Thoracic aorta (tissue), 2 donors: ENCODE data around the gene GALNT7. TPM values are rescaled to one million over a fixed set of nuclear protein-coding genes. Genes with fewer than 3 reads are reported as not detected.

Source experiments
- ATAC-seq: fragments of 150-250 bp; one replicate; pipeline ENCODE4 v1.8.0; 2017; ENCODE audit warnings: low read depth; ENCODE audit not compliant: insufficient number of reproducible peaks, low FRiP score
- DNase-seq: peaks from one replicate; pipeline ENCODE4 v3.0.0-alpha.2; 2020; ENCODE audit warnings: low spot score
- H3K27ac ChIP-seq, 2 donors: fragments of 200-600 bp; sonication (generic); 1 replicate in 1 of 2; 2 replicates in 1 of 2; pipeline ENCODE4 v1.5.1; 2016; ENCODE audit warnings: mild to moderate bottlenecking in 2 of 2, moderate library complexity in 2 of 2
- H3K27me3 ChIP-seq: fragments of 200-600 bp; sonication (generic); replicated peaks from 2 replicates; pipeline ENCODE4 v1.6.0; 2016; ENCODE audit warnings: mild to moderate bottlenecking; ENCODE audit not compliant: insufficient read depth
- H3K36me3 ChIP-seq: fragments of 200-600 bp; sonication (generic); one replicate; pipeline ENCODE4 v1.5.1; 2016
- H3K4me1 ChIP-seq, 2 donors: fragments of 200-600 bp; sonication (generic); 1 replicate in 1 of 2; 2 replicates in 1 of 2; pipeline versions ENCODE4 v1.5.1 to v1.6.0; 2016; ENCODE audit warnings: low read depth in 2 of 2, mild to moderate bottlenecking in 1 of 2; ENCODE audit not compliant: control insufficient read depth in 1 of 2
- H3K4me3 ChIP-seq: fragments of 200-600 bp; sonication (generic); 2 replicates; pipeline ENCODE4 v1.5.1; 2016; ENCODE audit warnings: mild to moderate bottlenecking
- H3K9me3 ChIP-seq: fragments of 200-600 bp; sonication (generic); 2 replicates; pipeline ENCODE4 v1.5.1; 2016
- total RNA-seq, 2 donors: library from RNA; depleted of rRNA; stranded (reverse); fragments of >200 nt; gene quantifications; one replicate each; pipeline versions ENCODE4 v1.1.0 to v1.2.3, GENCODE V29; 2016
- TF ChIP-seq, protein P1 (sequence below): fragments of 200-600 bp; sonication (generic); IDR thresholded peaks from one replicate; pipeline ENCODE4 v1.5.1; 2019; ENCODE audit warnings: antibody characterized with exemption

GALNT7 gene
- total RNA-seq, 2 donors from 2014 or later, result 12.7 to 23.1 TPM

DNA sequence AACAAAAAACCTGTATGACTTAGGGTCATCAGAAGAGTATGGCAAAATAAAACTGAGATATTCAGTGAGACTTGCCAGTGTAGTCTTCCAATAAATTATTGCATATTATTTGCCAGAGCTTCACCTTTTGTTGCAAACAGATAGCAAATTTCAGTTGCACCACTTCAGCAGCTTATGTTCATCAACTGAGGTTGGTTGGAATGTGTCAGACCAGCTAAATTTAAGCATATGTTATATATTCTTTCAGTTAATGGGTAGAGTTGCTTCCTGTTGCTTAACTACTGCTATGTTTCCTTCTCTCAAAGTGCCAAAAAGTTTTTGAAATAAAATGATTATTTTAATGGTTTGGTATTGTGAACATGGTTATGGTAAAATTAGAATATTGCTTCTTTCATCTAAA, 61.5 kb downstream of the GALNT7 start:
- Histone ChIP-seq H3K27me3 (no peaks in the 10 kb centered on the region), H3K4me1 (peaks cover 0 to 6% of the 10 kb centered on the region in 2 donors), H3K4me3 (no peak overlapping the region), H3K36me3 (no peaks in the 10 kb centered on the region), H3K9me3 (no peaks in the 10 kb centered on the region), H3K27ac (no peak overlapping the region)
- ATAC-seq (no peak), DNase-seq (no peak)
- TF ChIP-seq, protein P1, sequence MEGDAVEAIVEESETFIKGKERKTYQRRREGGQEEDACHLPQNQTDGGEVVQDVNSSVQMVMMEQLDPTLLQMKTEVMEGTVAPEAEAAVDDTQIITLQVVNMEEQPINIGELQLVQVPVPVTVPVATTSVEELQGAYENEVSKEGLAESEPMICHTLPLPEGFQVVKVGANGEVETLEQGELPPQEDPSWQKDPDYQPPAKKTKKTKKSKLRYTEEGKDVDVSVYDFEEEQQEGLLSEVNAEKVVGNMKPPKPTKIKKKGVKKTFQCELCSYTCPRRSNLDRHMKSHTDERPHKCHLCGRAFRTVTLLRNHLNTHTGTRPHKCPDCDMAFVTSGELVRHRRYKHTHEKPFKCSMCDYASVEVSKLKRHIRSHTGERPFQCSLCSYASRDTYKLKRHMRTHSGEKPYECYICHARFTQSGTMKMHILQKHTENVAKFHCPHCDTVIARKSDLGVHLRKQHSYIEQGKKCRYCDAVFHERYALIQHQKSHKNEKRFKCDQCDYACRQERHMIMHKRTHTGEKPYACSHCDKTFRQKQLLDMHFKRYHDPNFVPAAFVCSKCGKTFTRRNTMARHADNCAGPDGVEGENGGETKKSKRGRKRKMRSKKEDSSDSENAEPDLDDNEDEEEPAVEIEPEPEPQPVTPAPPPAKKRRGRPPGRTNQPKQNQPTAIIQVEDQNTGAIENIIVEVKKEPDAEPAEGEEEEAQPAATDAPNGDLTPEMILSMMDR, result no peak

DNA sequence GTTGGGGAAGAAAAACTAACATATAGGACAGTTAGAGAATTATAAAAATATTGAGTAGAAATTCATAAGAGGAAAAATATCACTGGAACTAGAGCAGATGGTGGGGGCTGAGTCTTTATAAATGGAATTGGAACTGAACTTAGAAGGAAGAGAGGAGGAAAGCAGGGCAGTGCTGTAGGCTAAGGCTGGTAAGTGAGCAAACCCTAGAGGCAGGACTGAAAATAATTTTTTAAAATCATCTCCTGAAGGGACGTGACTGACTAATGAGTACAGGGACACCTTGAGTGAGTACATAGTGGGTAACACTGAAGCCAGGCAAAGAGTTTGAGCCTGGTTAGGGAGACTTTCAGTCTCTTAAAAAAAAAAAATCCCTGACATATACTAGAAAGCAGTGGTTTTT, 63.3 kb downstream of the GALNT7 start:
- Histone ChIP-seq H3K4me3 (no peak overlapping the region), H3K4me1 (peaks cover 0 to 17% of the 10 kb centered on the region in 2 donors), H3K27ac (no peak overlapping the region), H3K36me3 (no peaks in the 10 kb centered on the region), H3K9me3 (no peaks in the 10 kb centered on the region), H3K27me3 (no peaks in the 10 kb centered on the region)
- no peak for ATAC-seq
- TF ChIP-seq, protein P1, result no peak
- no peak for DNase-seq

DNA sequence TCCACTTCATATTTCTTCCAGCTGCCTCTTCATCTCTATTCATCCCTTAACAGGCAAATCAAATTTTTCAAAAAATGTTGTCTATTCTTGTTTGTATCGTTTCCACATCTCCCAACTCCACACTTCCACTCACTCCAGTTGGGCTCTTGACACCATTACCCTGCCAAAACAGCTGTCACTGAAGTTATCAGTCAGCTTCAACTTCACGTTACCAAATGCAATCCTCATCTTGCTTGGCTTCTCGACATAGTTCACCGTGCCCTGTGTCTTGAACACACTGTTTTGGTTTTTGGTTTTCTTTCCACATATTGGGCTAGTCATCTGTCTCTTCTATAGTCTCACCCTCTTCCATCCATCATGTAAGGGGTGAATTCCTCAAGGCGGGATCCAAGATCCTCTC, 65.2 kb downstream of the GALNT7 start:
- H3K4me1 ChIP-seq, result peaks cover 0 to 21% of the 10 kb centered on the region in 2 donors
- H3K27me3 ChIP-seq, result no peaks in the 10 kb centered on the region
- DNase-seq (no peak), ATAC-seq (no peak)
- TF ChIP-seq, protein P1, result no peak
- no peaks in the 10 kb centered on the region for H3K9me3 ChIP-seq
- no peak overlapping the region for H3K4me3 ChIP-seq
- H3K36me3 ChIP-seq, result no peaks in the 10 kb centered on the region
- H3K27ac ChIP-seq, result no peak overlapping the region

DNA sequence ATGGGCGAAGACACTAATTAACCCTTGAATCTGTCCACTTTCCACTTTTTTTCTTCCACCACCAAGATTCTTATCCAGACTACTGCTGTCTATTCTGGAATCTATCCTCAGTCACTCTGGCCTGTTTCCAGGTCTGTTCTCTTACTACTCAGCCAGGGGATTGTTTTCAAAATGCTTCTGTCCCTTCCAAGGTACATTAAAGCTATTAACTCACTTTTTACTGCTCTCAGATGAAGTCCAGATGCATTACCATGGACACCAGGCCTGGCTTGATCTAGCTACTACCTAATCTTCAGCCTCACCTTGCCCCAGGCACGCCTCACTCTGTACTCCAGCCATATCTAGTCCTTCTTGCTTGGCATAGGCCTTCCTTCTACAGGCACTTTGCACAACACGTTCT, 66.4 kb downstream of the GALNT7 start:
- no peaks in the 10 kb centered on the region for H3K36me3 ChIP-seq
- no peak overlapping the region for H3K4me3 ChIP-seq
- TF ChIP-seq, protein P1, result no peak
- ATAC-seq (no peak), DNase-seq (no peak)
- H3K9me3 ChIP-seq, result no peaks in the 10 kb centered on the region
- H3K27ac ChIP-seq, result no peak overlapping the region
- no peaks in the 10 kb centered on the region for H3K27me3 ChIP-seq
- peaks cover 0 to 21% of the 10 kb centered on the region in 2 donors for H3K4me1 ChIP-seq

DNA sequence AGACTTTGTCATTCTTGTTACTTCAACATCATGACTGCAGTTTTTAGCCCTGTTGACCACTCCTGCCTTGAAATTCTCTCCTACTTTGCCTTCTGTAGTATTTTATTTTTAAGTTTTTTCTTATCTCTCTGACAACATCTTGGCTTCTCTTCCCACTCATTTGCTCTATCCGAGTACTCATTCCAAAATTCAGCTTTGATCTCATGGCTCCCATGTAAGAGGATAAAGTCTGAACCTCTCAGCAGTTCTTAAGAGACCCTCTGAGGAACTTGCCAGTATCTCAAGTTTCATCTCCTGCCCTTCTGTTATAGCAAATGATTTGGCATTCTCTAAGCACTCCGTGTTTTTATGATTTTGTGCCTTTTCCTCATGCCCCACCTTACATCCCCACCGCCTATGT, 67.7 kb downstream of the GALNT7 start:
- TF ChIP-seq, protein P1, result no peak
- H3K27me3 ChIP-seq, result no peaks in the 10 kb centered on the region
- H3K4me1 ChIP-seq, result peaks cover 0 to 21% of the 10 kb centered on the region in 2 donors
- DNase-seq (no peak), ATAC-seq (no peak)
- H3K9me3 ChIP-seq, result no peaks in the 10 kb centered on the region
- no peak overlapping the region for H3K4me3 ChIP-seq
- no peak overlapping the region for H3K27ac ChIP-seq
- no peaks in the 10 kb centered on the region for H3K36me3 ChIP-seq
